CD8-positive, alpha-beta memory T cell (primary cell): ENCODE measurements around the gene DIP2B. TPM values are rescaled to one million over a fixed set of nuclear protein-coding genes. Genes with fewer than 3 reads are reported as not detected.

ENCODE experiments used
- CTCF ChIA-PET: fragments of 350-600 bp; sonication (Branson Sonifier 250); formaldehyde crosslinking; loops from one replicate; lab custom pipeline; 2021; ENCODE audit warnings: antibody characterized with exemption; lab: Charles Lee
- POLR2A ChIA-PET: fragments of 350-600 bp; sonication (Branson Sonifier 250); formaldehyde crosslinking; loops from one replicate; lab custom pipeline; 2021; ENCODE audit warnings: antibody characterized with exemption; lab: Charles Lee
- DNase-seq, 5 donors: peaks; one replicate each; pipeline versions ENCODE4 v3.0.0 to v3.0.0-alpha.2; 2020 to 2022; ENCODE audit warnings: mixed read lengths in 1 of 5
- H3K27ac ChIP-seq: one replicate; pipeline ENCODE4 v1.7.0; 2013; ENCODE audit warnings: low read depth, mild to moderate bottlenecking, low read length, moderate library complexity
- H3K27me3 ChIP-seq: 2 replicates; pipeline ENCODE4 v1.7.0; 2013; ENCODE audit warnings: low read length, mild to moderate bottlenecking; ENCODE audit not compliant: insufficient read depth, poor library complexity, severe bottlenecking
- H3K36me3 ChIP-seq: 2 replicates; pipeline ENCODE4 v1.7.0; 2013; ENCODE audit warnings: mild to moderate bottlenecking, low read length, moderate library complexity; ENCODE audit not compliant: insufficient read depth
- H3K4me1 ChIP-seq: 2 replicates; pipeline ENCODE4 v1.7.0; 2013; ENCODE audit warnings: mild to moderate bottlenecking, low read length, moderate library complexity; ENCODE audit not compliant: insufficient read depth
- H3K4me3 ChIP-seq: 2 replicates; pipeline ENCODE4 v1.7.0; 2013; ENCODE audit warnings: mild to moderate bottlenecking, low read length
- H3K9me3 ChIP-seq: 2 replicates; pipeline ENCODE4 v1.7.0; 2013; ENCODE audit warnings: mild to moderate bottlenecking, low read length
- H3K27ac Mint-ChIP-seq, 8 donors: one replicate each; pipeline ENCODE4 v1.8.0; 2020 to 2021; ENCODE audit warnings: mixed read lengths in 8 of 8, mild to moderate bottlenecking in 6 of 8, inconsistent platforms in 3 of 8, moderate library complexity in 3 of 8
- H3K27me3 Mint-ChIP-seq, 2 donors: one replicate each; pipeline ENCODE4 v1.8.0; 2020 to 2021; ENCODE audit warnings: mixed read lengths in 2 of 2, mild to moderate bottlenecking in 1 of 2, moderate library complexity in 1 of 2
- H3K36me3 Mint-ChIP-seq, 3 donors: one replicate each; pipeline ENCODE4 v1.8.0; 2020 to 2021; ENCODE audit warnings: mixed read lengths in 3 of 3, inconsistent platforms in 1 of 3, mild to moderate bottlenecking in 1 of 3
- H3K4me1 Mint-ChIP-seq, 3 donors: one replicate each; pipeline ENCODE4 v1.8.0; 2020 to 2021; ENCODE audit warnings: mixed read lengths in 3 of 3, inconsistent platforms in 1 of 3, mild to moderate bottlenecking in 1 of 3
- H3K4me3 Mint-ChIP-seq, 7 donors: one replicate each; pipeline ENCODE4 v1.8.0; 2020 to 2021; ENCODE audit warnings: mixed read lengths in 7 of 7, mild to moderate bottlenecking in 6 of 7, moderate library complexity in 4 of 7, inconsistent platforms in 2 of 7
- H3K9me3 Mint-ChIP-seq, 5 donors: one replicate each; pipeline ENCODE4 v1.8.0; 2020 to 2022; ENCODE audit warnings: mixed read lengths in 5 of 5, mild to moderate bottlenecking in 3 of 5, moderate library complexity in 2 of 5, inconsistent platforms in 1 of 5
- polyA plus RNA-seq: library from polyadenylated mRNA; unstranded; fragments of 300-500 nt; fragmentation: Illumina TruSeq; gene quantifications from one replicate; pipeline ENCODE4 v1.2.3, GENCODE V29; 2021
- total RNA-seq, 2 experiments: library from RNA; stranded (reverse); gene quantifications; one replicate each; pipeline ENCODE4 v1.2.3, GENCODE V29; 2021

DIP2B gene
- total and polyA plus RNA-seq, 3 experiments from 2014 or later, result 7.9 to 21.0 (median 20.4) TPM

GRCh38 chr12:50612882-50613281 lies 108.1 kb downstream of the DIP2B start:
- ChIA-PET CTCF (no interaction called here), POLR2A (no interaction called here)
- Mint-ChIP-seq H3K27ac (no peak overlapping the region), H3K4me1 (peaks cover 2 to 7% (median 6%) of the 10 kb centered on the region in 3 donors), H3K4me3 (no peak overlapping the region), H3K9me3 (no peaks in the 10 kb centered on the region), H3K36me3 (peaks cover 0 to 3% (median 2%) of the 10 kb centered on the region in 3 donors), H3K27me3 (no peaks in the 10 kb centered on the region)
- no peak for DNase-seq
- peaks cover 5% of the 10 kb centered on the region for H3K4me1 ChIP-seq
- H3K9me3 ChIP-seq, result no peaks in the 10 kb centered on the region
- no peaks in the 10 kb centered on the region for H3K27me3 ChIP-seq
- H3K36me3 ChIP-seq, result no peaks in the 10 kb centered on the region
- H3K4me3 ChIP-seq, result no peak overlapping the region
- H3K27ac ChIP-seq, result no peak overlapping the region

GRCh38 chr12:50613463-50613862 lies 108.7 kb downstream of the DIP2B start:
- ChIA-PET CTCF (no interaction called here), POLR2A (no interaction called here)
- peaks cover 5% of the 10 kb centered on the region for H3K4me1 ChIP-seq
- no peak overlapping the region for H3K27ac Mint-ChIP-seq
- no peaks in the 10 kb centered on the region for H3K27me3 Mint-ChIP-seq
- no peak overlapping the region for H3K4me3 Mint-ChIP-seq
- H3K27ac ChIP-seq, result peak overlapping the region; percentile 7
- H3K4me1 Mint-ChIP-seq, result peaks cover 2 to 7% (median 6%) of the 10 kb centered on the region in 3 donors
- no peaks in the 10 kb centered on the region for H3K27me3 ChIP-seq
- peaks cover 0 to 3% (median 2%) of the 10 kb centered on the region in 3 donors for H3K36me3 Mint-ChIP-seq
- DNase-seq, result no peak
- H3K9me3 Mint-ChIP-seq, result no peaks in the 10 kb centered on the region
- H3K4me3 ChIP-seq, result no peak overlapping the region
- H3K9me3 ChIP-seq, result no peaks in the 10 kb centered on the region
- no peaks in the 10 kb centered on the region for H3K36me3 ChIP-seq

- CTCF ChIA-PET, result no interaction called here
- H3K36me3 Mint-ChIP-seq, result peaks cover 0 to 3% (median 2%) of the 10 kb centered on the region in 3 donors
- POLR2A ChIA-PET, result no interaction called here
Measured at GRCh38 chr12:50614167-50614759, 109.5 kb downstream of the DIP2B start.

GRCh38 chr12:50615145-50615906 lies 110.5 kb downstream of the DIP2B start:
- Mint-ChIP-seq H3K27ac (peak overlapping the region in 1 of 8 donors; percentile 15), H3K9me3 (no peaks in the 10 kb centered on the region), H3K27me3 (no peaks in the 10 kb centered on the region), H3K36me3 (peaks cover 0 to 3% (median 2%) of the 10 kb centered on the region in 3 donors), H3K4me3 (no peak overlapping the region), H3K4me1 (peaks cover 9 to 19% (median 13%) of the 10 kb centered on the region in 3 donors)
- Histone ChIP-seq H3K4me3 (no peak overlapping the region), H3K27me3 (no peaks in the 10 kb centered on the region), H3K36me3 (no peaks in the 10 kb centered on the region), H3K4me1 (peaks cover 5% of the 10 kb centered on the region), H3K27ac (no peak overlapping the region), H3K9me3 (no peaks in the 10 kb centered on the region)
- ChIA-PET POLR2A (no interaction called here), CTCF (no interaction called here)
- DNase-seq, result no peak

More at GRCh38 chr12:50614167-50614759, 109.5 kb downstream of the DIP2B start:
- Histone ChIP-seq H3K27me3 (no peaks in the 10 kb centered on the region), H3K4me3 (no peak overlapping the region), H3K4me1 (peaks cover 5% of the 10 kb centered on the region), H3K9me3 (no peaks in the 10 kb centered on the region), H3K27ac (peak overlapping the region; percentile 7), H3K36me3 (no peaks in the 10 kb centered on the region)
- Mint-ChIP-seq H3K4me1 (peaks cover 6 to 12% (median 12%) of the 10 kb centered on the region in 3 donors), H3K9me3 (no peaks in the 10 kb centered on the region), H3K27ac (no peak overlapping the region), H3K4me3 (no peak overlapping the region), H3K27me3 (no peaks in the 10 kb centered on the region)
- no peak for DNase-seq

- Histone ChIP-seq H3K27ac (peak overlapping the region; percentile 47), H3K27me3 (no peaks in the 10 kb centered on the region), H3K36me3 (no peaks in the 10 kb centered on the region), H3K9me3 (no peaks in the 10 kb centered on the region), H3K4me3 (no peak overlapping the region), H3K4me1 (peaks cover 10% of the 10 kb centered on the region)
- Mint-ChIP-seq H3K27me3 (no peaks in the 10 kb centered on the region), H3K9me3 (no peaks in the 10 kb centered on the region), H3K36me3 (peaks cover 0 to 3% (median 2%) of the 10 kb centered on the region in 3 donors), H3K27ac (peak overlapping the region in 2 of 8 donors; percentile 15 to 19), H3K4me3 (no peak overlapping the region), H3K4me1 (peaks cover 13 to 25% (median 19%) of the 10 kb centered on the region in 3 donors)
- ChIA-PET CTCF (no interaction called here), POLR2A (no interaction called here)
- no peak for DNase-seq
Measured at GRCh38 chr12:50615907-50616296, 111.1 kb downstream of the DIP2B start.

- no peaks in the 10 kb centered on the region for H3K9me3 Mint-ChIP-seq
- no peaks in the 10 kb centered on the region for H3K36me3 Mint-ChIP-seq
- Histone ChIP-seq H3K4me1 (peaks cover 23% of the 10 kb centered on the region), H3K36me3 (no peaks in the 10 kb centered on the region), H3K9me3 (no peaks in the 10 kb centered on the region), H3K27ac (no peak overlapping the region), H3K4me3 (no peak overlapping the region), H3K27me3 (no peaks in the 10 kb centered on the region)
- H3K27me3 Mint-ChIP-seq, result no peaks in the 10 kb centered on the region
- peak overlapping the region in 1 of 8 donors; percentile 2 for H3K27ac Mint-ChIP-seq
- CTCF ChIA-PET, result no interaction called here
- POLR2A ChIA-PET, result no interaction called here
- peaks cover 23 to 37% (median 33%) of the 10 kb centered on the region in 3 donors for H3K4me1 Mint-ChIP-seq
- DNase-seq, result no peak
- no peak overlapping the region for H3K4me3 Mint-ChIP-seq
Measured at GRCh38 chr12:50617657-50618056, 112.9 kb downstream of the DIP2B start.

- Mint-ChIP-seq H3K36me3 (no peaks in the 10 kb centered on the region), H3K9me3 (no peaks in the 10 kb centered on the region), H3K4me1 (peaks cover 24 to 42% (median 41%) of the 10 kb centered on the region in 3 donors), H3K27ac (peak overlapping the region in 2 of 8 donors; percentile 11 to 38), H3K4me3 (no peak overlapping the region), H3K27me3 (no peaks in the 10 kb centered on the region)
- no peaks in the 10 kb centered on the region for H3K27me3 ChIP-seq
- no peaks in the 10 kb centered on the region for H3K9me3 ChIP-seq
- DNase-seq, result no peak
- H3K27ac ChIP-seq, result no peak overlapping the region
- no peaks in the 10 kb centered on the region for H3K36me3 ChIP-seq
- ChIA-PET POLR2A (no interaction called here), CTCF (interaction anchor here (0.9 to 1.4 kb wide), 2 partner anchors 19 to 106 kb away, joined by 3 read pairs; no protein-coding TSS in a partner anchor)
- no peak overlapping the region for H3K4me3 ChIP-seq
- peaks cover 21% of the 10 kb centered on the region for H3K4me1 ChIP-seq
Measured at GRCh38 chr12:50618864-50619609, 114.3 kb downstream of the DIP2B start.
